Measurements from ENCODE around the gene ANGPTL4. TPM values are rescaled to one million over a fixed set of nuclear protein-coding genes. Genes with fewer than 3 reads are reported as not detected.

ANGPTL4 gene
- total and polyA plus RNA-seq, 2 of the 13 experiments (the other 11 are each of a cell fraction or from before 2014, with no cell fraction given): 0.80 to 21.7 TPM

GRCh38 chr19:8390617-8390981 lies 26.6 kb downstream of the ANGPTL4 start (continued):
- TF ChIP-seq NCOR1 (IDR thresholded peaks at IDR 0.05; ENCODE audit: borderline replicate concordance, low read length): no peak
- TF ChIP-seq NFE2 (CRISPR knock-in tag; IDR thresholded peaks at IDR 0.05): no peak
- TF ChIP-seq ZSCAN21 (CRISPR knock-in tag; IDR thresholded peaks at IDR 0.05; ENCODE audit: borderline replicate concordance): 0 out of 2 replicates have a peak, but pooled peaks have one; percentile 4
- TF ChIP-seq ZNF558 (CRISPR knock-in tag; IDR thresholded peaks at IDR 0.05; ENCODE audit: borderline replicate concordance): 0 out of 2 replicates have a peak, but pooled peaks have one; percentile 8
- TF ChIP-seq POLR2AphosphoS2 (IDR thresholded peaks at IDR 0.05; ENCODE audit: low read depth, low read length): peak; percentile 49; the same call in 1 of the 2 replicates
- TF ChIP-seq SP1 (IDR thresholded peaks at IDR 0.05): 0 out of 2 replicates have a peak, but pooled peaks have one; percentile 35
- TF ChIP-seq SP1 (CRISPR knock-in tag; IDR thresholded peaks at IDR 0.05): 0 out of 2 replicates have a peak, but pooled peaks have one; percentile 23
- TF ChIP-seq MAF1 (CRISPR knock-in tag; IDR thresholded peaks at IDR 0.05; ENCODE audit: borderline replicate concordance): no peak
- TF ChIP-seq TEAD2 (CRISPR knock-in tag; IDR thresholded peaks at IDR 0.05): no peak
- peak; percentile 8 to 38; a peak in 2 of 4 replicates for TF ChIP-seq POLR2A (IDR thresholded peaks at IDR 0.05; ENCODE audit: insufficient read depth in 1 of 2, low read depth in 2 of 2, low read length in 2 of 2)
- no peak for TF ChIP-seq ZNF33A (CRISPR knock-in tag; IDR thresholded peaks at IDR 0.05; ENCODE audit: borderline replicate concordance)
- TF ChIP-seq HNRNPK (IDR thresholded peaks at IDR 0.05; ENCODE audit: low read depth, low read length, poor library complexity, severe bottlenecking): peak; percentile 50
- TF ChIP-seq ZNF589 (CRISPR knock-in tag; conservative IDR thresholded peaks at IDR 0.05): no peak
- TF ChIP-seq BORCS8-MEF2B (CRISPR knock-in tag; IDR thresholded peaks at IDR 0.05): no peak
- TF ChIP-seq RBM39 (IDR thresholded peaks at IDR 0.05; ENCODE audit: low read depth, low read length, poor library complexity, severe bottlenecking): peak; percentile 16
- no peak for TF ChIP-seq HBP1 (CRISPR knock-in tag; IDR thresholded peaks at IDR 0.05; ENCODE audit: low read depth)
- TF ChIP-seq SMARCC2 (IDR thresholded peaks at IDR 0.05): no peak
- TF ChIP-seq, protein P1, sequence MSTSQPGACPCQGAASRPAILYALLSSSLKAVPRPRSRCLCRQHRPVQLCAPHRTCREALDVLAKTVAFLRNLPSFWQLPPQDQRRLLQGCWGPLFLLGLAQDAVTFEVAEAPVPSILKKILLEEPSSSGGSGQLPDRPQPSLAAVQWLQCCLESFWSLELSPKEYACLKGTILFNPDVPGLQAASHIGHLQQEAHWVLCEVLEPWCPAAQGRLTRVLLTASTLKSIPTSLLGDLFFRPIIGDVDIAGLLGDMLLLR (CRISPR knock-in tag; IDR thresholded peaks at IDR 0.05): no peak
- 0 out of 4 replicates have a peak, but pooled peaks of 1 of the 2 experiments have one; percentile 7 for TF ChIP-seq EP300 (IDR thresholded peaks at IDR 0.05; ENCODE audit: low read depth in 2 of 2, low read length in 2 of 2)
- no peak for TF ChIP-seq EP300 (CRISPR knock-in tag; IDR thresholded peaks at IDR 0.05; ENCODE audit: borderline replicate concordance)
- TF ChIP-seq ZNF17 (CRISPR knock-in tag; IDR thresholded peaks at IDR 0.05): no peak
- no peak for TF ChIP-seq ZNF550 (CRISPR knock-in tag; IDR thresholded peaks at IDR 0.05; ENCODE audit: borderline replicate concordance)
- peak; percentile 8 for TF ChIP-seq ASH2L (IDR thresholded peaks at IDR 0.05; ENCODE audit: insufficient read length, low read depth, low read length)
- no peak for TF ChIP-seq NFYC (CRISPR knock-in tag; IDR thresholded peaks at IDR 0.05)
- TF ChIP-seq SPEN (CRISPR knock-in tag; IDR thresholded peaks at IDR 0.05; ENCODE audit: low read depth): 0 out of 2 replicates have a peak, but pooled peaks have one; percentile 2
- TF ChIP-seq ZNF619 (CRISPR knock-in tag; IDR thresholded peaks at IDR 0.05): no peak
